H9 (cell line): Measurements from ENCODE around the gene ENOX2. TPM values are rescaled to one million over a fixed set of nuclear protein-coding genes. Genes with fewer than 3 reads are reported as not detected.

Experiments used
- DNase-seq: peaks from one replicate; pipeline ENCODE4 v3.0.0-alpha.2; 2017
- H2AFZ ChIP-seq: one replicate; pipeline ENCODE4 v1.6.1; 2013; ENCODE audit warnings: mild to moderate bottlenecking, low read length, control low read depth, moderate library complexity
- H2AK5ac ChIP-seq: 2 replicates; pipeline ENCODE4 v1.6.1; 2013; ENCODE audit warnings: low read length, control low read depth, mixed read lengths; ENCODE audit not compliant: insufficient read length
- H2BK120ac ChIP-seq: one replicate; pipeline ENCODE4 v1.6.1; 2013; ENCODE audit warnings: low read depth, mild to moderate bottlenecking, low read length, control low read depth, inconsistent platforms; ENCODE audit not compliant: poor library complexity, severe bottlenecking
- H2BK12ac ChIP-seq: 2 replicates; pipeline ENCODE4 v1.6.1; 2013; ENCODE audit warnings: low read length, control low read depth, mixed read lengths, low read depth; ENCODE audit not compliant: insufficient read length
- H2BK15ac ChIP-seq: 2 replicates; pipeline ENCODE4 v1.6.1; 2013; ENCODE audit warnings: low read depth, low read length, control low read depth
- H2BK20ac ChIP-seq: one replicate; pipeline ENCODE4 v1.6.1; 2013; ENCODE audit warnings: low read depth, mild to moderate bottlenecking, low read length, control low read depth, inconsistent platforms; ENCODE audit not compliant: poor library complexity, severe bottlenecking
- H2BK5ac ChIP-seq: 2 replicates; pipeline ENCODE4 v1.6.1; 2013; ENCODE audit warnings: low read length, control low read depth, mixed read lengths; ENCODE audit not compliant: insufficient read length
- H3K14ac ChIP-seq: 2 replicates; pipeline ENCODE4 v1.6.1; 2013; ENCODE audit warnings: low read length, control low read depth; ENCODE audit not compliant: insufficient read depth
- H3K18ac ChIP-seq: 2 replicates; pipeline ENCODE4 v1.6.1; 2013; ENCODE audit warnings: low read depth, mild to moderate bottlenecking, mixed read lengths, low read length, control low read depth; ENCODE audit not compliant: insufficient read length
- H3K23ac ChIP-seq: 2 replicates; pipeline ENCODE4 v1.6.1; 2013; ENCODE audit warnings: low read length, control low read depth, mixed read lengths, low read depth; ENCODE audit not compliant: insufficient read length
- H3K23me2 ChIP-seq: 2 replicates; pipeline ENCODE4 v1.6.1; 2013; ENCODE audit warnings: low read depth, mild to moderate bottlenecking, mixed read lengths, low read length, control low read depth; ENCODE audit not compliant: insufficient read length, poor library complexity, severe bottlenecking
- H3K27ac ChIP-seq: 2 replicates; pipeline ENCODE4 v1.5.1; 2013; ENCODE audit warnings: low read length, control low read depth, mixed read lengths, low read depth; ENCODE audit not compliant: insufficient read length
- H3K27me3 ChIP-seq: 2 replicates; pipeline ENCODE4 v1.6.1; 2013; ENCODE audit warnings: low read length, control low read depth, inconsistent platforms; ENCODE audit not compliant: insufficient read depth
- H3K4ac ChIP-seq: 2 replicates; pipeline ENCODE4 v1.6.1; 2013; ENCODE audit warnings: low read depth, mild to moderate bottlenecking, control low read depth, inconsistent platforms, low read length, moderate library complexity
- H3K4me1 ChIP-seq: 2 replicates; pipeline ENCODE4 v1.6.1; 2013; ENCODE audit warnings: low read length, control low read depth, inconsistent platforms; ENCODE audit not compliant: insufficient read depth
- H3K4me2 ChIP-seq: 2 replicates; pipeline ENCODE4 v1.6.1; 2013; ENCODE audit warnings: low read length, control low read depth, mixed read lengths; ENCODE audit not compliant: insufficient read length, insufficient read depth
- H3K56ac ChIP-seq: 2 replicates; pipeline ENCODE4 v1.6.1; 2013; ENCODE audit warnings: low read depth, mild to moderate bottlenecking, mixed read lengths, low read length, control low read depth; ENCODE audit not compliant: insufficient read length
- H3K79me1 ChIP-seq: 2 replicates; pipeline ENCODE4 v1.6.1; 2013; ENCODE audit warnings: low read depth, mild to moderate bottlenecking, moderate library complexity, low read length, control low read depth, inconsistent platforms; ENCODE audit not compliant: insufficient read depth, poor library complexity, severe bottlenecking
- H3K79me2 ChIP-seq: 2 replicates; pipeline ENCODE4 v1.6.1; 2013; ENCODE audit warnings: low read length, control low read depth, inconsistent platforms; ENCODE audit not compliant: insufficient read depth
- H3K9ac ChIP-seq: 2 replicates; pipeline ENCODE4 v1.6.1; 2013; ENCODE audit warnings: low read length, control low read depth, mixed read lengths; ENCODE audit not compliant: insufficient read length; ENCODE audit errors: extremely low read depth
- H3K9me3 ChIP-seq: one replicate; pipeline ENCODE4 v1.6.1; 2013; ENCODE audit warnings: low read depth, low read length, inconsistent platforms; ENCODE audit not compliant: control insufficient read depth
- H3T11ph ChIP-seq: one replicate; pipeline ENCODE4 v1.6.1; 2013; ENCODE audit warnings: mild to moderate bottlenecking, low read length, control low read depth, inconsistent platforms
- H4K20me1 ChIP-seq: one replicate; pipeline ENCODE4 v1.6.1; 2013; ENCODE audit not compliant: control insufficient read depth, insufficient read length, insufficient read depth
- H4K5ac ChIP-seq: 2 replicates; pipeline ENCODE4 v1.6.1; 2013; ENCODE audit warnings: low read depth, mild to moderate bottlenecking, mixed read lengths, low read length, control low read depth; ENCODE audit not compliant: insufficient read length
- H4K8ac ChIP-seq: replicated peaks from 2 replicates; pipeline ENCODE4 v1.6.1; 2013; ENCODE audit warnings: low read length, control low read depth, mixed read lengths, low read depth; ENCODE audit not compliant: insufficient read length
- H4K91ac ChIP-seq: 2 replicates; pipeline ENCODE4 v1.6.1; 2013; ENCODE audit warnings: low read depth, mild to moderate bottlenecking, moderate library complexity, mixed read lengths, low read length, control low read depth; ENCODE audit not compliant: insufficient read length
- H3K27ac Mint-ChIP-seq, 3 experiments: 2 replicates in 2 of 3; 3 replicates in 1 of 3; pipeline ENCODE4 v1.8.0; 2020 to 2021; ENCODE audit warnings: mixed read lengths in 3 of 3, mild to moderate bottlenecking in 1 of 3, moderate library complexity in 1 of 3
- H3K27me3 Mint-ChIP-seq: 2 replicates; pipeline ENCODE4 v1.8.0; 2021; ENCODE audit warnings: low read depth, mild to moderate bottlenecking, moderate library complexity, mixed read lengths
- H3K36me3 Mint-ChIP-seq, 3 experiments: 2 replicates in 2 of 3; 3 replicates in 1 of 3; pipeline ENCODE4 v1.8.0; 2020 to 2021; ENCODE audit warnings: low read depth in 3 of 3, mixed read lengths in 3 of 3; ENCODE audit not compliant: insufficient read depth in 1 of 3
- H3K4me1 Mint-ChIP-seq, 2 experiments: 2 replicates each; pipeline ENCODE4 v1.8.0; 2020; ENCODE audit warnings: mixed read lengths in 2 of 2
- H3K4me3 Mint-ChIP-seq, 2 experiments: 2 replicates in 1 of 2; 3 replicates in 1 of 2; pipeline ENCODE4 v1.8.0; 2020 to 2021; ENCODE audit warnings: mild to moderate bottlenecking in 2 of 2, mixed read lengths in 2 of 2, moderate library complexity in 1 of 2
- H3K9me3 Mint-ChIP-seq, 2 experiments: 2 replicates in 1 of 2; 3 replicates in 1 of 2; pipeline ENCODE4 v1.8.0; 2020; ENCODE audit warnings: mild to moderate bottlenecking in 2 of 2, mixed read lengths in 2 of 2, moderate library complexity in 1 of 2
- CTCF ChIP-seq: fragments of 200-600 bp; sonication (generic); conservative IDR thresholded peaks from 3 replicates; pipeline ENCODE4 v1.8.0; 2021; ENCODE audit warnings: antibody characterized with exemption, mild to moderate bottlenecking
- WGBS: extraction: QIAGEN DNeasy Blood & Tissue Kit; methylation state at CpG from one replicate; pipeline ENCODE4 v1.1.7; 2013; ENCODE audit warnings: missing lambda C conversion rate, low lambda C conversion rate, mixed read lengths; ENCODE audit not compliant: insufficient read length; ENCODE audit errors: extremely low coverage; 5-methylcytosine and 5-hydroxymethylcytosine counted together
- total RNA-seq: library from RNA; stranded (reverse); gene quantifications from 2 replicates; pipeline ENCODE4 v1.2.1, GENCODE V29; 2021

The ENOX2 gene
- total RNA-seq, 1 experiment from 2014 or later: 17.7 TPM

- no peaks in the 10 kb centered on the region for H3K79me2 ChIP-seq
- no peak overlapping the region for H3K9ac ChIP-seq
- no peak overlapping the region for H2BK12ac ChIP-seq
- no peak overlapping the region for H4K8ac ChIP-seq
- H3K27me3 ChIP-seq: no peaks in the 10 kb centered on the region
- H3K9me3 ChIP-seq: no peaks in the 10 kb centered on the region
- H3K79me1 ChIP-seq: no peaks in the 10 kb centered on the region
- no peak overlapping the region for H3K18ac ChIP-seq
- no peaks in the 10 kb centered on the region for H3K4me1 ChIP-seq
- no peak overlapping the region for H2AFZ ChIP-seq
- no peaks in the 10 kb centered on the region for H4K20me1 ChIP-seq
- no peak overlapping the region for H3K4me3 Mint-ChIP-seq
- no peak overlapping the region for H3K23ac ChIP-seq
- no peak overlapping the region for H3K4me2 ChIP-seq
- no peak overlapping the region for H3K56ac ChIP-seq
- no peak overlapping the region for H3K27ac Mint-ChIP-seq
- DNase-seq: no peak
- peaks cover 0 to 2% (median 0%) of the 10 kb centered on the region in 3 experiments; a peak in 1 of 7 replicates for H3K36me3 Mint-ChIP-seq
- no peak overlapping the region for H4K5ac ChIP-seq
- no peak overlapping the region for H2BK5ac ChIP-seq
- no peaks in the 10 kb centered on the region for H3K9me3 Mint-ChIP-seq
- no peak overlapping the region for H3K27ac ChIP-seq
- WGBS: no CpG with 5 or more reads among the region's 3 CpGs
- no peak overlapping the region for H2BK15ac ChIP-seq
- H2BK20ac ChIP-seq: no peak overlapping the region
- H3K14ac ChIP-seq: no peak overlapping the region
- no peaks in the 10 kb centered on the region for H3K23me2 ChIP-seq
- peaks cover 4 to 10% of the 10 kb centered on the region in 2 experiments; a peak in 2 of 4 replicates for H3K4me1 Mint-ChIP-seq
- H4K91ac ChIP-seq: no peak overlapping the region
- no peak for TF ChIP-seq CTCF
- H3T11ph ChIP-seq: no peak overlapping the region
- no peak overlapping the region for H3K4ac ChIP-seq
- no peak overlapping the region for H2BK120ac ChIP-seq
- H3K27me3 Mint-ChIP-seq: no peaks in the 10 kb centered on the region
- H2AK5ac ChIP-seq: no peak overlapping the region
Measured at GRCh38 chrX:130770615-130771014, 132.4 kb downstream of the ENOX2 start.
